ENCODE measurements around the gene INTS14.
"Not testable (repeated sequence)": the region's sequence is repeated elsewhere in the genome, so short reads cannot be mapped to it uniquely, and the experiment has no call there.

The INTS14 gene

DNA sequence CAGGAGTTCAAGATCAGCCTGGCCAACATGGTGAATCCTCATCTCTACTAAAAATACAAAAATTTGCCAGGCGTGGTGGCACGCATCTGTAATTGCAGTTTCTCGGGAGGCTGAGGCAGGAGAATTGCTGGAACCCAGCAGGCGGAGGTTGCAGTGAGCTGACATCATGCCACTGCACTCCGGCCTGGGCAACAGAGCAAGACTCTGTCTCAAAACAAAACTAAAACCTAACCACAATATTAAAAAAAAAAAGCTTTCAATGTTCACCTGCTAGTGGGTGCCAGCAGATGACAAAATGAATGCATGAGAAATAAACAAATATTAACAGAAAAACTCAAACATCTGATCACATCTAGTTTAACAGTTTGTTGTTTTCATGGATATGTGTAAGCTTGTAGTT, 19.8 kb upstream of the INTS14 start:
- no peak for DNase-seq

DNA sequence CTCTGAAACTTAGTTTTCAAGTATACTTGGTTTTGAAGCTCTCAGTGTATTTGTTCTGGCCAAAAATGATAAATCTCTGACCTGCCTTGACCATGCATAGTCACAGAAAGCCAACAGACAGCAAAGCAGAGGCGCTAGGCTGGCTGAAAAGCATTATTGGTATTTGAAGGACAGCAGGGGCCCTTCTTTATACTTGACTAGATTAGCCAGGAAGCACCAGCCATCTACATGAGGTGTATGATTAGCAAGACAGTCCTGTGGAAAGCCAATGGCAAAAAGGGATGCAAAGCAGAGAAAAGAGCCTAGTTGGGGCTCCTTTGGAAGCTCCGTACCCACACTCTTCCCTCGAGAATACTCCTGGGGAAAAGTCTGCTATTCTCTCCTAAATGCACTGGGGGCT, 18.6 kb upstream of the INTS14 start:
- no peak for DNase-seq

DNA sequence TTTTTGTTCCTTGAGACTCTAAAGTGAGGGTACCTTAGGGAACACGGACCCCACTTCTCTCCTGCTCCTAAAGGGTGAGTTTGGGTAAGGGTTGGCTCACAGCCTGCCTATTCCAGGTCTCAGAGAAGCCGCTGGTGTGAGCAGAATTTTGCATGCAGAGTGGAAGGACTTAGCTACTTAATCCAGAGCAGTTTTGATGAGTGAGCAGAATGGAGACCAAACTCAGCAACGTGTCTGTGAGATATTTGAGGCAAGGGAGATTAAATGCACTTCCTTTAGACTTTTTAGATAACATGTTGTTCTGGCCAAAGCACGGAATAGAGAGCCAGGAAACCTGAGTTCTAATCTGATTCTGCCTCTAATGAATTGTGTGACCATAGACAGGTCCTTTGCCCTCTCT, 15.9 kb upstream of the INTS14 start:
- DNase-seq: no peak

DNA sequence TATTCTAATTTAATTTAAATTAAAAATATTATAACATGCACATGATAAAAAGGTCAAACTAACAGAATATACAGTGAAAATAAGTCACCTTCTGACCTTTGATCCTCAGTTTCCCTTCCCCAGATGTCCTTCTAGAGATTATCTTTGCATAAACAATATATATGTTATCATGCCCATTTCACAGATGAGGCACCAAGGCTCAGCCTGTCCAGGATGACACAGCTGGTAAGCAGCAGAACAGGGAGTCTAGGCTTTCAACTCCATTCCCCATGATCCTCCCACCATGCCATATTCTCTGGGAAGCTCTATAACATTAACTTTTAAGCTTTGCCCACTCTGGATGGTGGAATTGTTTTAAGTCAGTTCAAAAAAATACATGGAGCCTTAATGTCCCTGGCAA, 12.2 kb upstream of the INTS14 start:
- no peak for DNase-seq

DNA sequence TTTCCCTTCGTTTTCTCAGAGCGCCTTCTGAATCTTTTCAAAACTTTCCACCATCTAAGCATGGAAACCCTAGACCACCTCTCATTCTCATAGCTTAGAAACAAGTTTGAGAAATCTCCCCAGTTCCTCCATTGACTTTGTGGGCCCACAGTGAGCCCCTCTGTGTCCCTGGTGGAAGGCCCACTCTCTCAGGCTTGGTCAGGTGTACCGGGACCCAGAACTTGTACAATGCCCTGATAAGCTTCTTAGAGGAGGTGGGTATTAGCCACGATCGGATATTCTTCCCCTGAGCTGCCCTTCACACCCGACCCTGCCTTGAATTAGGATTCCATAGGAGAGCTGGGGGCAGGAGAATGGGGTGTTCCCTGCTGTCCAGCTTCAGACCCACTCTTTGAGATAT, 10.7 kb upstream of the INTS14 start, which contains the start of gene SLC24A1:
TSS of gene SLC24A1 (plus strand) at position 301 of the 400 bp plus-strand sequence. CDS start 2,143 bp downstream, outside the sequence.
- no peak for DNase-seq

DNA sequence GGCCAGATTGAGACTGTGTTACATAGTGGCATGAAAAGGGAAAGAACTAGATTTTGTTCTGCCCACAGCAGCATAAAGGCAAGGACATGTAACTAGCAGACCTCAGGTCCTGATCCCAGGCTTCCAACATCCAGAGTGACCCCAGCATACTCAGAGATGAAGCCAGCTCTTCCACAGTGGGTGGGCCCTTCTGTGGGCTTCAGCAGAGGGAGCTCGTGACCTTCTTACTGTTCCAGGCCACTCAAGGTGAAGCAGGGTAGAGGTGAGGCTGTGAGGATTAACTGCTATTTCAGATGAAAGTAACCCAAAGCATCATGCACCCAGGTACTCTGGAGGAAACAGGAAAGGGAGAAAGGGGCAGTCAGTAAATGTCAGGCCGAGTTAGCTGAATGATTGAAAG, 9.9 kb upstream of the INTS14 start:
- no peak for DNase-seq

DNA sequence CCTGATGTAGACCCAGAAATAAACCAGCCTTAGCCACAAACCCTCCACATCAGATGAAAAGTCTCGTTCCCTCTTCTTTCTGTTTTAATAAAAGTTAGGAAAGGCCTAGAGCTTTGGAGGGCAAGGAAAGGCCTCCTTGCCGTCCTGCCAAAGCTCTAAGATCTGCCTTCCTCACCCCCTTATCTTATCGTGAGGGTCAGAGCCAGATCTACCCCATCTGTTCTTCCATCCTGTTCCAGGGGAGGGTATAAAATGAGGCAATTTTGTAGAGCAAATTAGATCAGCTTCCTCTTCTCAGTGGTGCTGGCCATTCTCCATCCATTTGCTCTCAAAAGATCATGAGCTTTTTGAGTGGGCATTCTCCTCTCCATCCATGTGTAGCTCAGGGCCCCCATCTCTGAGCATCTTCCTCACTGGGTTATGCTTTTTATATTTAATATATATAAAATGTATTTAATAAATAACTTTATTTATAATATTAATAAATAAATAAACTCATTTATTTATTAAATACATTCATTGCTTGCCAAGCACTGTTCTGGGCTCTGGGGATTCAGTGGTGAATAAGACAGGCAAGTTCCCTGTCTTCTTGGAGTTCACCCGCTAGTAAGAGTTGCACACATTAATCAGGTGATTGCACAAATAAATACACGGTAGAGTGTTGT, 8.8 kb upstream of the INTS14 start:
- DNase-seq: no peak

DNA sequence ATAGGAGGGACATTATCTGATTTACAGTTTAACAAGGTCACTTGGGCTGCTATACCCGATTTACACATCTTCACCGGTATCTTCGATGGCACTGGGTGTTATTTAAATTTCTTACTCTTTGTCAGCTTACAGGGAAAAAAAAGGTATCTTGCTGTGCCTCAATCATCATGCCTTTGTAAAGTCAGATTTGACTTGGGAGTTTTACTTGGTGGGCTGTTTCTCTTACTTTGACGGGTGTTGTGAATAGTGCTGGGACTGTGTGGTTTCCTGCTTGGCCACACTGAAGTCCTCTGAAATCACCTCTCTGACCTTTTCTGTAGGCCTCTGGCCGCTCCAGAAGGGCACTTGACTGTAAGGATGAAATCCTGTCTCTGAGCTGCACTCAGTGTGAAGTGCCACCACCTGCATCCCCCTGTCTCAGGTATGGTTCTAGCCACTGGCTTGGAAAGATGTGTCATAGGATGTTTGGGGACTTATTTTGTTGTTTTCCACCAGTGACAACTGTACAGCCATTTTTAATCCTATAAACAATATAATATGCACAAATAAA, 7.7 kb upstream of the INTS14 start:
- no peak for DNase-seq

DNA sequence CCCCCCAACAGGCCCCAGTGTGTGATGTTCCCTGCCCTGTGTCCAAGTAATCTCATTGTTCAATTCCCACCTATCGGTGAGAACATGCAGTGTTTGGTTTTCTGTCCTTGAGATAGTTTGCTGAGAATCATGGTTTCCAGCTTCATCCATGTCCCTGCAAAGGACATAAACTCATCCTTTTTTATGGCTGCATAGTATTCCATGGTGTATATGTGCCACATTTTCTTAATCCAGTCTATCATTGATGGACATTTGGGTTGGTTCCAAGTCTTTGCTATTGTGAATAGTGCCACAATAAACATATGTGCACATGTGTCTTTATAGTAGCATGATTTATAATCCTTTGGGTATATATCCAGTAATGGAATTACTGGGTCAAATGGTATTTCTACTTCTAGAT, 5.0 kb upstream of the INTS14 start:
- not testable (repeated sequence) for DNase-seq

DNA sequence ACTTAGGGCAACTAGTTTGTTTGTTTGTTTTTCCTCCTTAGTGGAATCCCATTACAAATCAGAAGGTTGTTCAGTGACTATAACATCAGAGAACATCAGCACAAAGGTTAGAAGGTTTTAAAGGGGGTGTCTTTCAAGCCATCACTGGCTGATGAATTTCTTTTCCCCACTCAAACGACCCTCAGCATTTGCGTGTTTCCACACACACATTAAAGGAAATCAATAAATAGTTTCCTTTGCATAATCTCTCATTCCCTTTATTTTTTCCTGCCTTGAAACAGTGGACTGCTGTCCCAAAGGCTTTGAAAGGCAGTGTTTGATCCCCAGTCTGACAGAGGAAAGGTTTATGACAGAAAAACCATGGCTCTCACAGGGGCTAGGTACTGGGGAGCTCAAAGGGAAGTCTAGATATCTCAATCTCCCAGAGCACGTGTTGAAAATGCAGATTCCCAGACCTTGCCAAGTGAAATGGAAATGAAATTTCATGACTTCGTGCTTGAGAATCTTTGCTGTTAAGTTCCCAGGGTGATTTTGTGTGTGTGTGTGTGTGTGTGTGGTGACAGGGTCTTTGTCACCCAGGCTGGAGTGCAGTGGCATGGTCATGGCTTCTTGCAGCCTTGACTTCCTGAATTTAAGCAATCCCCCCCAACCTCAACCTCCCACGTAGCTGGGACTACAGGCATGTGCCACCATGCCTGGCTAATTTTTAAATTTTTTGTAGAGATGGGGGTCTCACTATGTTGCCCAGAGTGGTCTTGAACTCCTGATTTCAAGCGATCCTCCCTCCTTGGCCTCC, 2.2 kb upstream of the INTS14 start:
- no peak for DNase-seq

DNA sequence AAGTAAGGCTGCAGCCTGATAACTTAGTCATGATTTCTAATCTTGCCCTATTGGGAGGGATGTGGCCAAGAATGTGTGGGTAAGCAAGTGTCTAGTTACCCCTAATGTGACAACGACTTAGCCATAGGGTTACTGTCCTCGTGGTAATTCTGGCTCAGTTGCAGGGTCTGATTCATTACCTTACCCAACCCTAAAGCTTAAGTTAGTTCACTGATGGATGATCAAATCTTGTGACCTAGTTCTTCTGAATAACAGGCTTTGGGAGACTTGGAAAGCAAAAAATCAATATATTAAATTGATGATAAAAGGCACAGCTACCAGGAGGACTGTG, 1.6 kb upstream of the INTS14 start:
- no peak for DNase-seq

DNA sequence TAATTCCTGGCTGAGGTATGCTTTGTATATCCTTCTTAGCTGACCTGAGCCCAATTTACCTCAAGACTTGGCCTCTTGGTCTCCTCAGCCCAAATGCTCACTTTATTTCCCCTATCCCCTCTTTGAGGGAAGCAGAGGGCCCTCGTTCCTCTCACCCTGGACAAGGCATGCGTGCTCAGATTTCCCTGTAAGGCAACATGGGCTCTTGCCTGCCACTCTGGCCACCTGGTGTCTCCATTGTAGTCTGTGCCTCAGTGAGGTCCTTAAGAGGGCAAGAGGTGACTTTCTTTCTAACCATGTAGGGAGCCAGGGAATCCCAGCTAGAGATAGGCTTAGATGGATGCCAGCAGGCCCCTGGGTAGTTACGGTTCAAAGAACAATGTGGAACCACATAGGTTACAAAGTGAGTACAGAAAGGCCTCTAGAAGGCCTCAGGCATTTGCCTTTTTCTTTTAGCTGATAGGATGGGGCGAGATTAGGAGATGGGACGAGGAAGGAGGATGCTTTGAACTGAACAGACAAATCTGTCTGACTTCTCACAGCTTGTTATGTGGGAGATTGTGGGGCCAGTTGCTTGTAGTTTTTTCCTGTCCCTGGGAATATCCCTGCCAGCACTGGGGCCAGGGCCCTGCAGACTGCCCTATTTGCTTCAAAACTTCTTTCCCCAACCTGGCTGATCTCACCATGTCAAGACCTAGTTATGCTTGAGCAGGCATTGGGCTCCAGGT, 1.1 kb upstream of the INTS14 start:
- no peak for DNase-seq

DNA sequence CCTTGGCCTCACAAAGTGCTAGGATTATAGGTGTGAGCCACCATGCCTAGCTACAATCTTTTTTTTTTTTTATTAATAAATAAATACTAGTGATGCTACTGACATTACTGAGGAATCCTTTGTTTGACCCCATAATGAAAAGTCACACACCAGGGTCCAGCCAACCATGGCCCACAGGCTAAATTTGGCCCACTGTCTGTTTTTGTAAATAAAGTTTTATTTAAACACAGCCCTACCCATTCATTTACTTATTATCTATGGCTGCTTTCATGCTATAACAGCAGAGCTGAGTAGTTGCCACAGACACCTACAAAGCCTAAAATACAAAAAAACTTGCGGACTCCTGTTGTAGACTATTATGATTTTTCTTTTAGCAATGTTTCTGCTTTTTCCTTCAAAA, 7.4 kb downstream of the INTS14 start:
- DNase-seq: no peak

DNA sequence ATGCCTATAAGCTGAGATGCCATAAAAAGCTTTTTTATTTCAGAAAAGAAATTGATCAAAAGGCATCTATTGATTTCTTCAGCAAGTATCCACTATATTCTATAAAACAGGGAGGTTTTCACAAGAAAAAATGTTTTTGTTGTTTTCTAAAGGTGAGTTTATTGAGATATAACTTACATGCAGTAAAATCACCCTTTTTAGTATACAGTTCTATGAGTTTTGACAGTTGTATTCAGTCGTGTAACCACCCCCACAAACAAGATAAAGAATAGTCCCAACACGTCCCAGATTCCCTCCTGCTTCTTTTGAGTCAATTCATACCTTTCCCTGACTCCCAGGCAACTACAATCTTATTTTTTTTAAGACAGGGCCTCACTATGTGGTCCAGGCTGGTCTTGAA, 7.8 kb downstream of the INTS14 start:
- no peak for DNase-seq

DNA sequence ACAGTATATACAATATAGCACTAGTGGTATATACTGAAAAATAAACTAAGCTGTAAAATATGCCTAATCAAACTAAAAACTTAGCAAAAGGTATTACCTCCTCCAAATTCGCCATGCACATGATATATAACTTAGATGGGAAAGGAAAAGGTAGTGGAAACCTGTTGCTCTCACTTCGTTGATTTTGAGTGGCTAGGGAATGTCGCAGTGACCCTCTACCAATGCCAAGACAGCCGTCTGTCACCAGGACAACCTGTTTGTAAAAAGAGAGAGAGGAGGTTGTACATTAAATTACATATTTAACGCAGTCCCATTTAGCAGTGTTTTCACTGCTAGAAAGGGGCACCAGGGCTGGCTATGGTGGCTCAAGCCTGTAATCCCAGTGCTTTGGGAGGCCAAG, 11.3 kb downstream of the INTS14 start:
- DNase-seq: no peak

DNA sequence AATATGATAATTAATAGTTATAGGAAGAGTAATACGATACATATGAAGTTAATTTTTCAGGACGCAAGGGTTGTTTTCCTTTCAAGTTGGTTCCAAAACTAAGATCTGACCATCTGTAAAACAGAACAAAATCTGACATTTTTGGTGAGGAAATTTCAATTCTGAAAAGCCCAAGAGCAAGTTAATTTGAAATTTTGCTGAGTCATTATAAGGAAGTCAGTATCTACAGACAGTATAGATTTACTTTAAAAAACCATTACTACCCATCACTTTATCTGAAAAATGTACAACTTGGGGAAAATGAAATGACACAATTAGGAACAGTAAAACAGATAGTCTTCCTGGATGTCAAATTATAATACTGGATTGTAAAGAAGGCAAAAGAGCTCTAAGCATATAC, 12.5 kb downstream of the INTS14 start:
- no peak for DNase-seq

DNA sequence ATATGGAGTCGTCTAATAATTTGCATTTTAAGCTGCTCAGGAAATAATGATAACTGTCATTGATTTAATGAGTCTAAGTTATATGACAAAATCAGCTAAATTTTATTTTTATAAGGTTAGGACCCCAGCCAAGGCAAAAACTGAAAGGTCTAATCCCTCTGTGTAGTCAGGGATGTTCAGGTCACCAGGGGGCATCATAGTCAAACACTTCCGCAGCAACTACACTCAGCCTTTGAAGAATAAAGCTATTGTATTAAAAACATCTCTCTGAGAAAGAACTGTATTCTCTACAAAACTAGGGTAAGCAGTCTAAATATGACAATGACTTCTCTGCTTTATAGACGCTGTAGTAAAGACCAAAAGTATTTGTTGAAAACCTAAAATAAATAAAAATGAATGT, 15.0 kb downstream of the INTS14 start:
- DNase-seq: no peak

DNA sequence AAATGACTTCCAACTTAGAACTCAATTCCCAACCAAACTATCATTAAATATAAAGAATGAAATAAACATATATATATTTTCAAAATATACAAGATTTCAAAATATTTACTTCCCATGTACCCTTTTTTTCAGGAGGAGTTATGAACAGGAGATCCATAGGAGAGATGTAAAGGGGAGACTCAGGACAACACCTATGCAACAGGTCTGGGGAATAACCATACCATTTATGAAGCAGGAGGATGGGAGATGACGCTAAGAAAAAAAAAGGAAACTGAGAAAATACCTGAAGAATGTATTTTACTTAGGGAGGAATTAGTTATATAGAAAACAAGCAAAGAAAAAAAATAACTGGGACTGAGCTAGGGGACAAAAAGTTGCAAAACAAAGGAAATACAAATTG, 23.8 kb downstream of the INTS14 start:
- no peak for DNase-seq

DNA sequence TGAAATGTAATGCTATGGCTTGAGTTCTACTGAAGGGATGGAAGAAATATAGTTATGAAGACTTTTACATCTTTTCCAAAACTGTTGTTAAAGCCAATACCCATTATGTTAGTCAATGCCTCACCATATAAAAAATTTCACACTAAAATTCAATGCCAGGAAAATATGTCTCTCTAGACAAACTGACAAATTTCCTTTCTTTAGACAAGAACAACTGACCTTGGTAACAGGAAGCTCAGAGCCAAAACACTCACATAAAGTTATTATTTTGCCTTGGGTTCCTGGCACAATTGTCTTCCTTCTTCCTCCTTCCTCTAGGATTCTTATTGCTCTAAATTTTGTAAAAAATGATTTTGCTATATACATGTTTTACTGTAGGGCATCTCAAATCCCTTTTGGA, 26.7 kb downstream of the INTS14 start:
- DNase-seq: no peak

DNA sequence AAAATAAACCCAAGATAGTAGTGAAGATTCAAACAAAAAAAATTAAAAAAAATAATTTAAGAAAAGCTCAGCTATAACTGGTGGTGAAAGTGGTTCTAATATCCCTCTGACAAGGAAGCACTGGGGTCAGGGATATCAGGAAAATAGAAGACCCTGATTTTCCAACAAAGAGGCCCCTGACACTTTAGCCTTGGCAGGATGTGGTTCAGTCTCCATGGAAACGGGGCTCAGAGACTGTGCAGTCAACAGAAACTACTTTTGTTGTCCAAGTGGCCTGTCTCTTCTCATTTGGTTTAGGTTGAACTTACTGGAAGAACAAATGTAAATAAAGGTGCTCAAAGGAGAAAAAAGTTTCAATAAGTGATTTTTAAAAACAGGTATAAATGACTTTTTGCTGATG, 27.2 kb downstream of the INTS14 start:
- no peak for DNase-seq

DNA sequence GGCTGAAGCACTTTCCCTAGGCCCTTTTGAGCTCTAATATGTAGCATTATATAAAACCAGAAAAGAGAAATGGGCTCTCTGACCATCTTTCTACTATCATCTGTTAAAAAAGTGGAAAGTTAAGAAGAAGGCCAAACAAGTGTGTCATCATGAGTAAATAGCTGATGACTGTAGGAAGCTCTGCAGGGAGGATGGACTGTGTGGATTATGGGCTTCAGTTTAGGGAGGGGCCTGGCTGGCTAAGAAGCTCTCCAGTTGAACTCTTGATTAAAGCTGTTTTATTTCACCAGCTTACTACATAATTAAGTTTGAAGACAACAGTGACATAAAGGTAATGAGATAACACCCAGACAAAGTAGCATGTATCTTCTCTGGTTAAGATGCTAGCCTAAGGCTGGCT, 30.6 kb downstream of the INTS14 start:
- no peak for DNase-seq

DNA sequence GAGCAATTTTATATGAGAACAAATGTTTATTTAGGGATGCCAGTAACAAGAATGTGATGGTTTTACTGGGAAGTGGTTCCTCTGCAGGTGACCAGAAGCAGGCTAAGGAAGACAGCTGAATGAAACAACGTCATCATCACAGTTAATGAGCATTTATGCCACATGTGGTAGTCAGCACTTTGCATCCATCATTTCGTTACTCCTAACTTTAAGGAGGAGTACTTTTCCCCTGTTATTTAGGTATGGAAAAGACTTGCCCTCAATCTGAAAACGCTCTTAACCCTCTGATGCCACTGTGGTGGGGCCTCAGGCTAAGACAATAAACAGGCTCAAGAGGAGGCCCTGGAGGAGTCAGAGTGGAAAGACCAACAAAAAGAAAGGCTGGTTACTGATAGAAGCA, 31.2 kb downstream of the INTS14 start:
- DNase-seq: no peak

DNA sequence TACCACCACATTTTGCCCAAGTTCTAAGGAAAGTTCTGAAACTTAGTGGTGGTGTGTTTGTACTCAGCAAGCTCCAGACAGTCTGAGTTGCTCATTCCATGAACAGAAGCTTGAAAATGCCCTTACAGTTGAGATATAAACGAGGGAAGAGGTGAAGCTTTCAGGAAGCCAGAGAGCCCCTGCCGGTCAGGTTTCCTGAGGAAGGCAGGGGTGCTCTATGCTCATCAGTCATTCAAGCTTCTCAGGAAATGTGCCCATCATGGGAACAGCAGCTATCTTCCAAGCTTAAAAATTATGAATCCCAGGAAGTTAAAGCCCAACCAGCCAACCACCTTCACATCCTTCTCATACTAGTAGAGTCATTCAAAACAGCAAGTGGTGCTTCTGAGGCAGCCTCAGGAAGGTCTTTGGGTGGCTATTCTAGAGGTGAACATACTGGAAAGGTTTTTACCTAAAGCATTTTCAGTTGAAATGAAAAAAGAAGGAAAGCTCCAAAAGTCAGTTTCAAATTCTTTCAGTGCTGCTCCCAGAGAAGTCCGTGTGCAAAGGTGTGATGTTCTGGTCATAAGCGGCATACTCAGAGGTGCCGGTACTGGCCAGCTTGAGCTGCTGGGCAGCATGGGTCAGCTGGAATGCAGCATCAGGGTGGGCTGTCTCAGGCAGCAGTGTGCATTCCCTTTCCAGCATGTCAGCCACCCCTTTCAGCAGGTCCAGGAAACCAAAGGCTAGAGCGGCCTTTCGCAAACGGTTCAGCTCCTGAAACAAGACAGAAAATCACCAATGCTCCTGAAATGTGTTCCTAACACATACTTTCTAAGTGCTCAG, 31.8 kb downstream of the INTS14 start:
- DNase-seq: no peak
